GM21723 (cell line): ENCODE measurements around the gene CDCA5.

ENCODE experiments used
- ATAC-seq: cut with Tn5 transposase; IDR thresholded peaks from one replicate; pipeline ENCODE4 v1.9.1; 2021; ENCODE audit warnings: mild to moderate bottlenecking, moderate library complexity; ENCODE audit not compliant: unreplicated experiment

Gene CDCA5

DNA sequence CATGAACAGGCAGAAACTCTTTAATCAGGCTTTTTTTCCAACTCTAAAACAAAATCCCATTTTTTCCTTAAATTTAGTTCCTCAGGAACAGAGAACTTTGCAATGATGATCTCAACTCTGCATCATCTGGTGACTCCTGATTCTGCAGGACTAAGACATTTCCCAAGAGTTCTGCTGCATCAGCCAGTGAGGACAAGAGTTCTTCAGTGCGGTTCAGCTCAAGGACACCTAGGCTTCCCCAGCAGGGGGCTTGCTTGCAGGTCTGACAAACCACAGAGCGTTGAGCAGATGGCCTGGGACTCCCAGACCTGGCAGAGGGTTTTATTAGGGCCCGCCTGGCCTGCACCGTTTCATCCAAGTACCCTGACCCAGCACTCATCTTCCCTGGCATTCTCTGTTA is 6.4 kb downstream of the CDCA5 start:
- no peak for ATAC-seq

DNA sequence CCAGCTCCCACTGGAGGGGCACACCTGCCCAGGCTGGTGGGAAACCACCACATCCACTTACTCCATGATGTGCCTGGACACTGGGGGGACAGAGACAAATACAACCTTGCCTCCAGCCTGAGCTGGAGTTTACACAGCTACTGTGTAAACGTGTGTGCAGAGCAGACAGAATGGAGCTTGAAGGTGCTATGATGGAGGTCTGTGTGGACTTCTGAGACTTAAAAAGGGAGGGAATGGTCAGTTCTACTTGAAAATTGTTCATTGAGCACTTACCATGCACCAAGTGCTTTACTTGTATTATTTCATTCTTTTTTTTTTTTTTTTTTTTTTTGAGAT is 11.2 kb downstream of the CDCA5 start:
- ATAC-seq = no peak

DNA sequence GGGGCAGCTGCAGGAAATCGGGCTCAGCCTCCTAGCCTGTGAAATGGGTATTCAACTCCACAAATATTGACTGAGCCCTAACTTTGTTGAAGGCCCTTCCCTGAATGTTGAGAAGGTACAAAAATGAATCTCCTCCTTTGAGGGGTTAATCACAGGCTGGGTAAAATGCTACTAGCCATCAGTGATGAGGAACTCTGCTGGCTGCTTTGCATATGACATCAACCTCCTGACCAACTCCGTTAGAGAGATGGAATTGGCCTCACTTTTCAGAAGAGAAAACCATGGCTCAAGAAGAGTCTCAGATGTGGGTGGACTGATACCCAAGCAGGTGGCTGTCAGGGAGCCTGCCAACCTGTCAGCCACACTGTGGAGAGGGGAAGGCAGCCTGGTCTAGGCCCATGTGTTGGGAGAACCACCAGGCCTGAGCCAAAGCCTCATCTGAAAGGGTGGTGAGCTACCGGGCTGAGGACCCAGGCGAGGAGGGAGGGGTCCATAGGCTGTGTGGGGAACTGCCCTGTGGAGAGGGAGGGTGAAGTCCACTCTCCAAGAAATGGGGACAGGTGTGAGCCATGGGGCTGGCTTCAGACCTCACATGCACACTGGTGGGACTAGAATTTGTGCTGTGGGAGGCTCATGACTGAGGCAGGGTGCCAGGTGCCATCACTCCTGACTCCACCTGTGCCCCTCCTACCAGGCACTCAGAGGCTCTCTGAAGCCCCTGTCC is 11.8 kb downstream of the CDCA5 start:
- ATAC-seq = no peak

DNA sequence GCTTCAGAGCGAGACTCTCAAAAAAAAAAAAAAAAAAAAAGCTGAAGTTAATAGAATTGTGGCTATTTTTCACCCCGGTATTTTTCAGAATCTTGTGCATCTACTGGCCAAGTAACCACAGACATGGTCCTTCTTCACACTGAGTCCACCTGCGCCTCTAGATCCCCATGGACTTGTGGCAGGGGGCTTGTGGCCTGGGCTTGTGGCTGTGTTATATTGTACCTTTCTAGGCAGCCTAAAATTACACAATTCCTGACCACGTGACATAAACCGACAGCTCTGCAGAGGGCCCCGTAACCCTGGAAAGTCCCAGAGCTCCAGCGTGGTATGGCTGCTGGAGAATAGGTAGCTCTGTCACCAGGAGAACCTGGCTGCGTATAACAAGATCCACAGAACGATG is 14.6 kb downstream of the CDCA5 start:
- no peak for ATAC-seq

DNA sequence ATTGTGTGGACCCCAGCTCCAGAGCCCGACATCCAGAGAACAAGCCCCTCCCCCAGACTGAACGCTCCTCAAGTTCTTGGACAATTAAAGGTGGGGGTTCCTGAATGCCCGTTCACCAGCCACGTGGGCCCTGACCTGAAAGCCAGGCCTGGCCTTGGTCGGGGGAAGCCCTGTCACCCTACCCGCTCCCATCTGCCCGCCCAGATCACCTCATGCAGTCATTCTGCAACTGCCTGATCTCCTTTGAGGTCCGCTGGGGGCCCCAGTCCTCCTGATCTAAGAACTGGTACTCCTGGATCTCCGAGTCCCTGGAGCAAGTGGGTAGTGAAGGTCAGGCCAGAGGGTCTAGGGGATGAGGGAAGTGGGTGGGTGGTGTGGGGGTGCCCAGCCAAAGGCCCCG is 16.4 kb downstream of the CDCA5 start:
- no peak for ATAC-seq

DNA sequence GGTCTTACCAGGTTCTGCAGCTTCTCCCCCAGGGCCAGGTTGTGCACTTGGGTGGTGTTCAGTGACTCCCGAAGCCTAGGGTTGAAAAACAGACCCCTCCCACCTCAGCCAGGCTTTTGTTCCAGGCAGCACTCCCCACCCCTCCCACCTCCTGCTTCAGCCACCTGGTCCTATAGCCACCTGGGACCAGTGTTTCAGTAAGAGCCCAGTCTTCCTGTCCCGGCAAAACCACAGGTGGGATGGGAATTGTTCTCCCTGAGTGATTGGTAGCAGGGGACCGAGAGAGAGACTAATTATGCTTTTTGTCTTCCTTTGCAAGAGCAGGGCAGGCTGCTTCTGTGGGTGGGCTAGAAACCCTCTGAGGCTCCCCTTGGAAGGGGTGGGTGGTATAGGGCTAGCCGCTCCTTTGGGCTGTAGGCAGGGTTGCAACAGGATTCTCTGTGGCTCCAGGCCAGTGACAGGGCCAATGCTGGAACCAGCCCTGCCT is 17.0 kb downstream of the CDCA5 start:
- no peak for ATAC-seq

DNA sequence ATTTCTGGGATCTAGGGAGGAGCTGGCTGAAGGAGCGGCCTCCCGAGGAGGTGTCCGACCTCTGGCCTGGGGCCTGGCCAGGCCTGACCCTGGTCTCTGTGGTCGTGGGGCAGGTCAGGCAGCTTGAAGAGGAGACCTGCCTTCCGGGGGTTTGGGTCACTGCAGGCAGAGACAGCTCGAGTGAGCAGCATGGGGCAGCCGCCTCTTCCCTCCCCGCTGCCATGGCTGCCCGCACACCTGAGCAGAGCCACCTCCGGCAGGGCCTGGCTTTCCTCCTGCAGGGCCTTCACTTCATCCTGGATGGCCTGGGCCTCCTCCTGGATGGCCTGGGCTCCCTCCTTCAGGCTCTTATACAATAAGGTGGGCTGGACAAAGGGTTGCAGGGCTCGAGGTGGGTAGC is 17.5 kb downstream of the CDCA5 start:
- ATAC-seq = no peak

DNA sequence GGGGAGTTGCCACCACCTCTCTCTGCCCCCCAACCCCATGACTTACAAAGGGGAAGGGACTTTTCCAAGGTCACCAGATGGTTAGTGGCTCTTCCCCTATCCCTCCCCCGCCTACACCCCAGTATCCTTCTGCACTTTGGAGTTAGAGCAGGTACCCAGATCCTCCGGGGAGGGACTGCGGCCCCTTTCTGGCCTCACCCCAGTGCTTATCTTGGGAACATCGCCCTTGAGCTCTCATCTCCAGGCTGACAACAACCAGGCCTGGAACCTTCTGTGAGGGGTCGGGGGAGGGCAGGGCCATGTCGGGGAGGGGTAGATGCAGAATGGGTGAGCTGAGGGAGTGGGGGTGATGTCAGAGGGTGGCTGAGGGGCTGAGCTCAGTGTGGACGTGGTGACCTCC is 18.0 kb downstream of the CDCA5 start:
- ATAC-seq = no peak

DNA sequence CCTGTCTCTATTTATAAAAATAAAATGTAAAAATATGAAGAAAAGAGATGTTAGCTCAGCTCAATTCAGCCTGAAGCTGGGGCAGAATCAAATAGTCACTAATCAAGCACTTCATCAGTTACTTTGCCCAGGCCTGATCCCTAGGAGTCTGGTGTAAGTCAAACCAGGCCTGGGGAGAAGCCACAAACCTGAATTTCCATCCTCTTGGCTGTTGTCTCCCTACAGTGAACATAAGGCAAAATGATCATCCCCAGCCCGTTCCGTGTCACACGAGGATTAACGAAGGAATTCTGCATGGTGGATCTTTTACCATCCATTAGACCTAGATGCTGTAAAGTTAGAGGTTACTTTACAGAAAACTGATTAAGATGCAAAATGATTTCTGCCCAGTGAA is 19.0 kb downstream of the CDCA5 start:
- no peak for ATAC-seq

DNA sequence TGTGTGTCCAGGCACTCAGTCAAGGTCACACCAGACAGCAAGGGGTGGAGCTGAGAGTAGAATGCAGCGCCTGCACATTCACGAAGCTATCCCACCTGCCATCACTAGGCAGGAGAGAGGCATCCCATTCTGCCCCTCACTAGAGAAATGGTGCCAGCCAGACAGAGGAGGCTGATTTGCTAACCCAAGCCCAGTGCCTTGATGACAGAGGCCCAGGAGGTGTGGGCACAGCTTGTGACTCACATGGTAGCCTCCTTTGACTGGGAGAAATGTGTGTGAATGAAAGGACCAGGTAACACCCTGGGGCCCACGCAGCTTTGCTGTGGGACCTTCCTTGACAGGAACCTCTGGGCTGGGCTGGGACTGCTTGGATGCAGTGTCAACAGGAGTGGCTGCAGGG is 20.3 kb downstream of the CDCA5 start:
- no peak for ATAC-seq

DNA sequence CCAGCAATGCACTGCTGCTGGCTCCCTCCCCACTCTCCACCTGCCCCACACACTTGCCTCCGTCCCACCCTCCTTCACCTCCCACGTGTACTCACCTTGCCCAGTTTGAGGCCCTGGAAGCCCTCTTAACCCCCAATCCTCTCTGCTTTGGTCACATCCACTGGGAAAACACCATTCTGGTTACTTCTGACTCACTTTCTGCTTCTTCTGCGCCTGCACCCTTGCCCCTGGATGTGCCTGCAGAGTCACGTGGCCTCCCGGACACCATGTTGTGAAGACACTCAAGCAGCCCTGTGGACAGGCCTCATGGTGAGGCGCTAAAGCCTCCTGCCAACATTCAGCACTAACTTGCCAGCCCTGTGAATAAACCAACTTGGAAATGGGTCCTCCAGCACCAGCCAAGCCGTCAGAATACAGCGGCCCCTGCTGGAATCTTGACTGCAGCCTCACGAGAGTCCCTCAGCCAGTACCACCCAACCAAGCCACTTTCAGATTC is 22.9 kb downstream of the CDCA5 start:
- ATAC-seq = no peak

DNA sequence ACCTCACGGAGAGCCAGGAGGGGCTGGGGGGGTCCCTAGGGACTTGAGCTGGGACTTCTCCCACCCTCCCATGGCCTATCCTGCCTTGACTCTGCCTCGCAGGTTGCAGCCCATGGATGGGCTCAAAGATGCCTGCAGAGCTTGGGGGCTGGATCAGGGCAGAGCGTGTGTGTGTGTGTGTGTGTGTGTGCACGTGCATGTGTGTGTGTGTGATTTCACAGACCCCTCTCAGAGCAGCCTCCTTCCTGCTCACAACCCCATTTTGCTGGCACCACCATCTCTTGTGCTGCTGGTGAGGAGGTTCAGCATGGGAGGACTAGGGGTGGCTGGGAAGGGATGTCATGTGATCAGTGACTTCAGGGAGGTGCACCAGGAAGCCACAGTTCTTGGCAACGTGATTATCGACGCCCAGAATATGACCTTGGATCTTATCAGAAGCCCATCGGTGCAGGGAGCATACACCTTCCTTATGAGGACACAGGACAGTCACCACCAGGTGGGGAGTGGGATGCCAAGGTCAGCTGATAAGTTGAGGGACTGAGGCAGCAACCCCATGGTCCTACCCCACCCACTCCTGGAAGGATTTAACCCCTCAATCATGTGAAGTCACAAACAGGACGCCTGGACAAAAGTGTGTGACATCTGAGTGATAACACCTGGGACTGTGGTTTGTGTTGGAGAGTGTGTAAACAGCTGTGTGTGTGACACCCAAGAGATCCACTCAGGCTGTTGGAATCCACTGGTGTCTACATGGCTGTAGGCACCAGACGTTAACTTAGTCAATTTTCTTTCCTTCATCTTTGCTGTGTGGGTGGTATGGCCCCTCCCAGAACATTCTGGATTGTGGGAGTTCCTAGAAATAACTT is 23.6 kb downstream of the CDCA5 start:
- ATAC-seq = no peak

DNA sequence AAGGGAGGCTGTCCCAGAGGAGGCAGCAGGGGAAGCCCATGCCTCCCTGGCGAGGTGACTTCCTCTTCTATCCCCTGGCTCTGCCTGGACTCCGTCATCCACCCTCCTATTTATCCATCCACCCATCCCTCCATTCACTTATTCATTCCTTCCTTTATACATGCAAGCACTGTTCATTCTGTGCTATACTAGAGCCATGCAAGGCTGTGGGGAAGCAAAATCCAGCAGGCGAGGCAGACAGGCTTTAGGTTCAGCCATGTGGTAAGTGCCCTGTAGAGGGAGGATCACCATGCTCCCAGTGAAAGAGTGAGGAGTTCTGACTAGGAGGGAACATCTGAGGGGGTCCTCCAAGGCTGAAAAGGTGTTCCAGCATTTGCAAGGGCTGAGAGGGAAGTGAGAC is 24.3 kb downstream of the CDCA5 start:
- no peak for ATAC-seq

DNA sequence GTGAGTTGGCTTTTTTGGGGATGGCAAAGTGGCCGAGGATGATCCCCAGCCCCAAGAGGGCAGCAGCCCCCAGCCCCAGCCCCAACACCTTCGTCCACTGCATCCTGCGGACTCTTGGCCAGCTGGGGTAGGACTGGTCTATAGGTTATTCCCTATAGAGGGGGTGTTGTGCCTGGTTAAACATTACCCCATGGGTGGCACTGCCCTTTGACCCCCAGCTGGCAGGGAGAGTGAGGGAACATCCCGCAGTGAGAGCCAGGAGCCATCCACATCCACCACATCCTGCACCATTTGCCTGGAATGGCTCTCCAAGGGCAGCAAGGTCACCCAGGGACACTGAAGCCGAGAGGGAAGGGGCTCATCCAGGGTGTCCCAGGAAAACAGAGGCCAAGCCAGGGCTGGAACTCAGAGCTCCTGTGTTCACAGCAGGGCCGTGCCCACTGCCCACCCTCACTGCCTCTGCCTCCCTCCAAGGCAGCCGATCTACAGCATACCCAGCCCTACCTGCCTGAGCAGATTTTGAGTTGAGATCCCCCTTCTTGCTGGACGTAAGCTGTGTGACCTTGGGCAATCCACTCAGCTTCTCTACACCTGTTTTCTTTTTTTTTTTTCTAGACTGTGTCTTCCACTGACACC is 25.3 kb downstream of the CDCA5 start, which contains the start of gene NAALADL1:
Gene NAALADL1 (minus strand): TSS at position 135 of the 636 bp plus-strand sequence. CDS start 32 bp downstream, at position 103.
- no peak for ATAC-seq

DNA sequence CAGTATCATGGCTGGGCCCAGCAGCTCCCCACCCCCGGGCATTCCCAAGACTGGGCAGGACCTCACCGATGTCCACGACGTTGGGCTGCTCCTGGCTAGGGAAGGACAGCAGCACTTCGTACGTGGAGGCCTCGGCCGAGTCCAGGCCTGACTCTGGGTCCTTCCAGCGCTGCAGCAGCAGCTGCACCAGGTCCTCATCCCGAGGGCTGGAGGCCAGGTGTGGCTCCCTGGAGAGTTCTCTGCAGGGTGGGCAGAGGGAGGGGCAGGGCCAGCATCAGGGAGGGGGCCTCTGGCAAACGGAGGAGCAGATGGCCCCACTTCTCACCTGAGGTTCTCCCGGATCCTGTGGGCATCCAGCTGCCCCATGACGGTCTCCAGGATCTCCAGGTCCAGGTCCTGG is 25.8 kb downstream of the CDCA5 start:
- no peak for ATAC-seq

DNA sequence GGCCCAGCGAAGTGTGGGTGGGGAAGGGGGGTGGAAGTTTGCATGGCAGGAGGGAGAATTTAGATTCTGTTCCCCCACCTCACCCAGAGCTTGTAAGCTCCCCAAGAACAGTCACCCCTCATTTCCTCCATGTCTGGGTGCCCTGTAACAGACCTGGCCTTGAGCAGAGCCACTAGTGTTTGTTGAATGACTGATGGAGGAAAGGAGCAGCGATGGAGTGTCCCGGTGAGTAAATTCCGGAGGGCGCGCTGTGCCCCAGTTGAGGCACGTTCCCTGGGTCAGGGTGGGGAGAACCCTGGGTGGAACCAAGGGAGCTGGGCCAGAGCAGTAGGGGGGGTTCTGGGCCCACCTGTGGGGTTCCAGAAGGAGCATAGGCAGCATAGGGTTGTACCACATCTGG is 26.3 kb downstream of the CDCA5 start:
- ATAC-seq = no peak

DNA sequence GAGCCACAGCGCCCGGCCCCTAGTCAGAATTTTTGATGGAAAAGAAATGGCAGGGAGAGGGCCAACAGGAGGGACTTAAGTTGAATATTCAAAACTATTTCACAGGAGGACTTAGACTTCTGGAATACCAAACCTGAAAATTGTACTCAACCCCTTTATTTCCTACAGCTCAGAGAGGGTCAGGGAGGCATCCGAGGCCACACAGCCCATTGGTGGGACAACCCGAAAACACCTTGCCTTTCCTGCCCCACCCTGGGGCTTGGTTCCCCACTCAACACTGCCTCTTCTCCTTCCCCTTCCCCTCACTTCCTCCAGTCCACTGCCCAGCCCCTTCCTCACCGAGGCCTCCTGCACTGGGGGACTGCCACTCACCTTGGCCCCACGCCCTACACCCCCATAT is 26.8 kb downstream of the CDCA5 start:
- no peak for ATAC-seq

DNA sequence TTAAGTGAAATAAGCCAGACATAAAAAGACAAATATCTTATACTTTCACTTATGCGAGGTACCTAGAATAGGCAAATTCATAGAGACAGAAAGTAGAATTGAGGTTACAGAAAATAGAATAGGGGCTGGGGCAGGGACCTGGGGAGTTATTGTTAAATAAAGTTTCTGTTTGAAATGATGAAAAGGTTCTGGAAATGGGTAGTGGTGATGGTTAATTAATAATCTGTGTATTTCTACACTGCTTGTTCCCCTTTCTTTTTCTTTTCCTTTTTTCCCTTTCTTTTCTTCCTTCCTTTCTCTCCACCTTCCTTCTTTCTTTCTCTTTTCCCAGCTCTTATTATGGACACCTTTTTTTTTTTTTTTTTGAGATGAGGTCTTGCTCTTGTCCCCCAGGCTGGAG is 28.3 kb downstream of the CDCA5 start:
- ATAC-seq = no peak

DNA sequence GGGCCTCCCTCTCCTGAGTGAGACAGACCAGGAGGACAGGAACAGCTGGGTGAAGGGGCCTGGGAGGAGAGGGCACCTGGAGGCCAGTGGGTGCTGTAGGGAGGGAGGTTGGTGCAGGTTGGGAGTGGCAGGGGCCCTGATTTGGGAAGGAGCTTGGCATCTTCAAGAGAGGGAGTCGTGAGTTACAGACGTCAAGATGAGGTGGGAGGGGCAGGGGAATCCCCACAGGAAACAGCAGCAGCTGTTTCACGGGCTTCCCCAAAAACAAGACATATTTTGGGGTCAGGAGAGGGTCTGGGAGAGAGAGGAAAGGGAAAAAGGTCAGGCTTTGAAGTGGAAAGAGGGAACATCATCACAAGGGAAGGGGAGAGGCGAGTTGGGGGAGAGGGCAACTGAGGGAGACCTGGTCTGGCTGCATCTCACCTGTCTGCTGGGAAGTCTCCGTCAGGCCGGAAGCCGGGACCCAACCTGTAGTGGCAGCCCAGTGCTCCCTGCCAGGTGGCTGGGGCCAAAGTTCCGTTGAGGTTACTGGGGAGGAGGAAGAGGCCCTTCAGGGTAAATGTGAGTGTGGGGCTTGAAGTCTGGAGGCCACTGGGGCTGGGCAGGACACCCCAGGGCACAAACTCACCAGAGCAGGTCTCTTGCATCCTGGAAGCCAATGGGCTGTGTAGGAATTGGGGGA is 29.9 kb downstream of the CDCA5 start:
- ATAC-seq = no peak

DNA sequence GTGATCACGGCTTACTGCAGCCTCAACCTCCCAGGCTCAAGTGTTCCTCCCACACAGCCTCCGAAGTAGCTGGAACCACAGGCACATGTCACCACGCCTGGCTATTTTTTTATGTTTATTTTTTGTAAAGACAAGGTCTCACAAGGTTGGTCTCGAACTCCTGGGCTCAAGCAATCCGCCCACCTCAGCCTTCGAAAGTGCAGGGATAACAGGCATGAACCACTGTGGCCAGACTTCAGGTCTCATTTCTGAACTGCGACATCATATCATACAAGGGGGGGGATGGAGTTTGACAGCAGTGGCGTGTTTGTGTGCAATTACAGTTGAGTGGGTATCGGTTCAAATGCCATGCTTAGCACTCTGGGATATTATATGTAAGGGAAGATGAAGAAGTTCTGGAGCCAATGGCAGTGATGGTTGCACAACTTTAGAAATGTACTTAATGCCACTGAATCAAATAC is 32.4 kb downstream of the CDCA5 start:
- ATAC-seq = no peak
